Stimulated activated CD4-positive, alpha-beta T cell treated with anti-CD3 and anti-CD28 coated beads, Interleukin-1b, Interleukin-23, amount 100 ng/mL, for 48 hours (primary cell): Measurements from ENCODE around the gene MBD3.
"Not testable (repeated sequence)": the region's sequence is repeated elsewhere in the genome, so short reads cannot be mapped to it uniquely, and the experiment has no call there.

Experiments
- DNase-seq: peaks from one replicate; pipeline ENCODE4 v3.0.0-alpha.2; 2020

Gene MBD3

DNA sequence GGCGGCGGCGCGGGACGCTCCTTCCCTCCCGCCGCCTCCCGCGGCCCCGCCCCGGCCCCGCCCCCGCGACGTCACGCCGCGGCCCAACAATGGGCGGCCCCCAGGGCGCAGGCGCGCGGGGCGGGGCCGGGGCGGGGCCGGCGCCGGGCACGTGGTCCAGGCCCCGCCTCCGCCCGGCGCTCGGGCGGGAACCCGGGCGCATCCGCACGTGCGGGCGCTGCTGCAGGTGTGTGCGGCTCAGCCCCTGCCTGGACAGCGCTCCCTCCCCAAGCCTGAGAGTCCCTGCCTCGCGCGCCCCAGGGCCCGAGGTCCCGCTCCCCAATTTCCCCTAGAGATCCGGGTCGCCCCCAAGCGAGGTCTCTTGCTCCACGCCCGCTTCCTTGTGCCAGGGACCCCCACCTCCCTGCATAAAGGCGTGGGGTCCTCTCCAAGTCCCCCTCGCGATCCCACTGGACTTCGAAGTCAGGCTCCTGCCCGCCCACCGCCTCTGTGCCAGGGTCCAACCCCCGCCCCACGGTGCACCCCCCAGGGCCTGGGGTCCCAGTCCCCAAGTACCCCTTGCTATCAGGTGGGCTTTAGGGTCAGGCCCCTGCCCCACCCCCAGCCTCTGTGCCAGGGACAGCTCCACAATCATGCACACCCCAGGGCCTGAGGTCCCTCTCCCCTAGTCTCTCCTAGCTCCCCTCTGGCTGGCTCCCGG lies 24.2 kb downstream of the MBD3 start, which contains the start of gene MEX3D:
Gene MEX3D (minus strand): TSS at position 6 of the 700 bp plus-strand sequence. CDS start 267 bp downstream, outside the sequence.
- DNase-seq = peak; percentile 78

DNA sequence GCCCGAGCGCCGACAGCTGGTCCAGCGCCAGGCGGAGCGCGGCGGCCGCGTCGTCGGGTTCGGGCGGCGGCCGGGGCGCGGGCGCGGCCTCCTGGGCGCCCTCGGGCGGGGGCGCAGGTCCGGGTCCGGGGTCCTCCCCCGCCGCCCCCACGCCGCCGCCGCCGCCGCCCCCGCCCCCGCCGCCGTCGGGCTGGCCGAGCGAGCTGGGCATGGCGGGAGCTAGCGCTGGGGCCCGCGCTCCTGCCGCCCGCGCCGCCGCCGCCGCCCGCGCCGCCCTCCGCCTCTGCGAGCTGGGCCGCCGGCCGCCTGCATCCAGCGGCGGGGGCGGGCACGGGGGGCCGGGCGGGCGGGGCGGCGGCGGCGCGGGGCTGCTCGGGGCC lies 24.8 kb downstream of the MBD3 start:
- no peak for DNase-seq

DNA sequence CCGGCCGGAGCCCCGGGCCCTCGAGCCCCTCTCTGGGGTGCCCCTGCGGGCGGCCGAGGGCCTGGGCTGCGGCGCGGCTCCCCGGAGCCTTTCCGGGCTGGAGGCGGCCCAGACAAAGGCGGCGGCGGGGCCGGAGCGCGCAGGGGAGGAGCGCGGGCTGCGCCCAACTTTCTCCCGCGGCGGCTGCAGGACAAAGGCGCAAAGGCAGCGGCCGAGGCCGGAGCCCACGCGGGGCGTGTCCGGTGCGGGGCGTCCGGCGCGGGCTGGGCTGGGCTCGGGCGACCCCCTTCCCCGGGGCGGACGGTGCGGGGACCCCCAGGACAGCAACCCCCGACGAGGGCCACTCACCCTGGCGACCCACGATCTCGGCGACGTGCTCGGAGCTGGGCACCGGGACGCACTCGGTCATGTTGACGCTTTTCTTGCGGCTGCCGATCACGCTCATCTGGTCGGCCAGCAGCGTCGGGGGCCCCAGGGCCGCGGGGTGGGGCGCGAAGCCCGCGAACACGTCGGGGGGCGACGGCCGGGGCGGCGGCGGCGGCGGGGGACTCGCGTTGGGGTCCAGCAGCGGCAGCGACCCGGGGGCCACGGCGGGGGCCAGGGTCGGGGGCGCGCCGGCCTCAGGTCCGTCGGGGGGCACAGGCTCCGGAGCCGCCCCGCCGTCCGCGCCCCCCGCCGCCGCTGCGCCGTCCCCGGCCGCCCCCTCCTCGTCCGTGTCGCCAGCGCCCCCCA lies 25.4 kb downstream of the MBD3 start:
- DNase-seq = no peak

DNA sequence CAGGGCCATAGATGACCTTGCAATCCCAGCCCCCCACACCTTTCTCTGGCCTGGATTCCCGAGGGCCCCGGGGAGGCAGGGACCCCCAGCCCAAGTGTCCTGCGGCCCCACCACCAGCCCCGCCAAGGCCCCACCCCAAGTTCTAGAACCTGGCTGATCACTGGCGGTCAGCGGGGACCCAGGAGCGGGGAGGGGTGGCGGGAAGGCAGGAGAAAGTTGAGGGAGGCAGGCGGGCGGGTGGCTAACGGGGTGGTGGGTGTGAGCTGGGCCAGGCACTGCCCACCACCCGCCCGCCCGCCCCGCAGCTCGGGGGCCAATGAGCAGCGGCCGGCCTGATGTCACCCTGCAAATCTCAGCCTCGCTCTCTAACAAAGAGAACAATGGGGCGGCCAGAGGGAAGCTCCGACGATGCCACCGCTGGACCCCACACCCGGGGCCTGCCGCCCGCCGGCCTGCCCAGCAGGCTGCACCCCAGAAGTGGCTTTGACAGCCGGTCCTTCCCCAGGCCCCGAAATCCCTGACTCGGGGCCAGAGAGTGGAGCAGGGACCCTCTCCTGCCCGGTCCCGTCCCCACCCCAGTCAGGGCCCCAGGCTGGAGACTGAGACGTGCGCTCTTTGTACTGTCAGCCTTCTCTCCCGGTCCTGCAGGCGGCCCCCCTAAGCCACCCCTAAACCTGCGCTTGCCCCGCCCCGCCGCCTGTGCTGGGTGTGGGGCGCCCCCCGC lies 26.1 kb downstream of the MBD3 start:
- no peak for DNase-seq

DNA sequence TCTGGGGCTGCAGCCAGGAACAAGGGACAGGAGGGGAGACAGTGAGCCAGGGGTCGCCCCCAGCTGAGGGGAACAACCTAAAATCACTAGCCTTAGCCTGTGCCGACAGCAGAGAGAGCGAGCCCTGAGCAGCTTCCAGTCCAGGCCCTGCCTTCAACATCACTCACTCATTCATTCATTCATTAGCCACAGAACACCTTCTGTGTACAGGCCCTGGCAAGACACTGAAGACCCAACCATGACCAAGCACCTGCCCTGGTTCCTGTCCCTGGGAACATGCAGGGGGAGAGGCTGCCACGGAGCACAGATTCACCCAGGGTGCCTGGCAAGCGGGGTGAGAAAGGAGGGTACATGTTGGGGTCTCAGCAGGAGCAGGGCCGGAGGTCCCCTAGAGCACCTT lies 29.4 kb downstream of the MBD3 start:
- DNase-seq = no peak

DNA sequence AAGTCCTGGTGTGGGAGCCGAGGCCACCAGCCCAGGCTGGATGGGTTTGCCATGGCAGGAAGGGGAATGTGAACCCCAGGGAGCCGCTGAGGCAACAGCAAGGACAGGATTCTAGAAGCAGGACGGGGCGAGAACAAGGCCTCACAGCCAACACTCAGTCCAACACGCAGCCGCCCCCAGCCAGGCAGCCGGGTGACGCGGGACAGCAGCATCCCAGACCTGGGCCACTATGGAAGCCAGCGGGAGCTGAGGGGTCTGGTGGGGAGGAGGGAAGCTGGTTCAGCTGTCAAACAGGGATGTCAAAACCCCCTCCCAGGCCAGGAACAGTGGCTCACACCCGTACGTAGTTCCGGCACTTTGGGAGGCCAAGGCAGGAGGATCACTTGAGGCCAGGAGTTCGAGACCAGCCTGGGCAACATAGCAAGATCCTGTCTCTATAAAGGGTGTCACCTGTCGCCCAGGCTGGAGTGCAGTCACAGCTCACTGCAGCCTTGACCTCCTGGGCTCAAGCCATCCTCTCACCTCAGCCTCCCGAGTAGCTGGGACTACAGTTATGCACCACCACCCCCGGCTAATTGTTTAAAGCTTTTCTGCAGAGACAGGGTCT lies 31.3 kb downstream of the MBD3 start:
- no peak for DNase-seq

DNA sequence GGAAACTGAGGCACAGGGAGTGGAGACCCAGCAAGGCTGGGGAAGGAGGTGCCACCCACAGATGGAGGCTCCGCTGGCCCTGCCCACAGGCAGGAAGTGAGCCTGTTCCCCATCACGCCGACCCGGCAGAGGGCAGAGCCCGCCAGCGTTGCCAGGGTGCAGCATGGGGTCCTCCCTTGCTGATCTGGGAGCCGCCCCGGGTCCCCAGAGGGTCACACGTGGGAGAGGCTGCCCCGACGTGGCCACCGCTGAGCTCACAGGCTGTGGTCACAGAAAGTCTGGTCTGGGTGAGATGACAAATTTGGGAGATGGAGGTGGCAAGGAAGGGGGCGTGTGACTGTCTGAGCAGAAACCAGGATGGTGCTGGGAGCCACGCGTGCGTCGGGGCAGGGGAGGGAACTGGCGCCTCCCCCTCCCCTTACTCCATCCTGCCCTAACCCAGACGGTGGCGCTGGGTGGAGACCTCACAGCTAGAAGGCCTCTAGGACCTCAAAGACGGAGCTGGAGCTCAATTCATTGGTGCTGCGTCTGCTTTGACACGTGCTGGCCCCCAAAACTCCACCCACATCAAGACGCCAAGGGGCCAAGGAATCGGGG lies 32.3 kb downstream of the MBD3 start:
- DNase-seq = no peak

DNA sequence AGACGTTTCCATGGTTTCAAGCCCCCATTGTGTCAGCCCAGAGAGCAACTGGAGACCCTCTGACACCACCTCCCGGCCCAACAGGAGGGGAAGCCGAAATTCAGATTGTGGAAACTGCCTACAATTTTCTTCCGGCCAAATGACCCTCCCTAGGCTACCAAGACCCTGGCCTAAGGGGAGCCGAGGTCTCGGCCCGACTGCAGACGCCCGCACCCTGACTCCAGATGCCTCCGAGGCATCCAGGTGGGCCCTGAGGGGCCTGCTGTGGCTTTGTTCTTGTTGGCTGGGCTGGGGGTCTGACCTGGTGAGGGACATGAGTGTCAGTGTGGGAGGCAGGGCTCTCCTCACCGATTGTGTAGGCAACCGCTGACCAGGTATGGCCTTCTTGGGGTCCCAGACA lies 34.1 kb downstream of the MBD3 start:
- no peak for DNase-seq

DNA sequence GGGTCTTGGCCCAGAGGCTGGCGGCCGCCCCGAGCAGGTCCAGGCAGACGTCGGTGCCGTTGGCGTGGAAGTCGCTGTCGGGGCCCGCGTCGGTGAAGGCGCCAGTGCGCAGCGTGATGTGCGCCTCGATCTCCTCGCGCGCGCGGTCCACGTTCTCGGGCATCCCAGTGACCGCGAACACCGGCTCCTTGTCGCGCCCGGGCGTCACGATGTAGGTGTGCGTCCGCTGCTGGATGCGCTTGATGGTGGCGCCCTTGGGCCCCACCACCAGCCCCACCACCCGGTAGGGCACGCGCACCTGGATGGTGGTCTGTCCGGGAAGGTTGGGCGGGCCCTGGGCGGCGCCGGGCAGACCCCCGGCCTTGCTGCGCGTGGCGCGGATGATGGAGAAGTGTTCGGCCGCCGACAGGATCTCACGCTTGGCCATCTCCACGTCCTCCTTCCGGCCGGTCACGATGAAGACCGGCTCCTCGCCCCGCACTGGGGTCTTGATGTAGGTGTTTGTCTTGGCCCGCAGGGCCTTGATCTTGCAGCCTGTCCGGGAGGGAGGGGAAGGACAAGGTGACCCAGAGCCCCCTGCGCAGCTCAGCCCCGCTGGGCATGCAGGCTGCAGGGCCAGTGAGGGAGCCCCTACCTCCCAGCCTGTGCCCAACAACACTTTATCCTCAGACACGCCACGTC lies 36.1 kb downstream of the MBD3 start:
- DNase-seq = no peak

DNA sequence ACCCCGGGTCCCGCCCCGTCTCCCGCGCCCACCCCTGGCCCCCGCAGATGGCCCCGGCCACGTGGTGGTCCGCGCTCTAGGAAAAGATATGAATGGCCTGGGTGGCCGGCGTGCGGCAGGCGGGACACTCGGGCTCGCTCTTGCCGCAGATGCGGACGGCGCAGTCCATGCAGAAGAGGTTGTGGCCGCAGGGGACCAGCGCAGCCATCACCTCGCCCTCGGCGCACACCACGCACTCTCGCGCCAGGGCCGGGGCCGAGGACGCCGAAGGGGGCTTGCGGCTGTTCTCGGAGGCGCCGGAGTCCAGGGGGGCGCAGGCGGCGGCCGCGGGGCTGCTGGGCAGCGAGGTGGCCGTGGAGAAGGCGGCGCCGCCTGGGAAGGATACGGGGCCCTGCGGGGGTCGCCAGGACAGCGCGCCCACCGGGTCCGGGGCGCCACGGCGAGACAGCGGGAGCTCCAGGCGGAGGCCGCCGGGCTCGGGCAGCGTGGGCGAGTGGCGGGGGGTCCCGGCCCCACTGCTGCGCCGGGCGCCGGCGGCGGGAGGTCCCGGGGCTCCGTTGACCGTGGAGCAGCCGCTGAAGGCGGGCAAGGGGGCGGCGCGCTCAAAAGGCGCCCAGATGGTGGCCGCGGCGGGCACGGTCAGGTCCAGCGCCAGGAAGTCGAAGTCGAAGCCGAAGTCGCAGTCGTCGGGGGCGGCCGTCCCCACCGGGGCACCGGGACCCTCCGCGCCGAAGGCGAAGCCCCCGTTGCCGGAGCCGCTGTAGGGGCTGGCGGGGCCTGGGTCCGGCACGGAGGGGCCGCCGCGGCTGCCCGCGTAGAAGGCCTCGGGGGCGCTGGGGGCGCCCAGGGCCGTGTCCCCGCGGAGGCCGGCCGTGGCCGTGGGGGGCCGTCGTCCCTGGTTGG lies 36.9 kb downstream of the MBD3 start:
- DNase-seq = no peak

DNA sequence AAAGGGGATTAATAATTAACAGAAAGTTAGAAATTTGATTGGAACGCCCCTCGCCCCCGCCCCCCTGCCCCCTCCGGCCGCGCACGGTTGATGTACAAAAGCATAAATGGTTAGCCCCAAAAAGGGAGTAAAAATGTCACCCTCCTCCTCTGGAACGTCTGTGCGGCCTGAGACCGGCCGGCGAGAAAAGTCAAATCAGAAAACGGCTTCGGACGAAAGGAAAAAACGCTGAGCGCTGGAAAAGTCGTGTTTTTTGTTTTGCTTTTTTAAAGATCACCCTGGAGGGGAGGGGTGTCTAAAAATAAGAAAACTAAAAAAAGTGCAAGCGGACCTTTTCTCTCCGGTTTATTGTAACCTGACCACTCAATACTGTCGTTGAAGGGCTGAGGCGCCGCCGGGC lies 37.7 kb downstream of the MBD3 start:
- DNase-seq = no peak

DNA sequence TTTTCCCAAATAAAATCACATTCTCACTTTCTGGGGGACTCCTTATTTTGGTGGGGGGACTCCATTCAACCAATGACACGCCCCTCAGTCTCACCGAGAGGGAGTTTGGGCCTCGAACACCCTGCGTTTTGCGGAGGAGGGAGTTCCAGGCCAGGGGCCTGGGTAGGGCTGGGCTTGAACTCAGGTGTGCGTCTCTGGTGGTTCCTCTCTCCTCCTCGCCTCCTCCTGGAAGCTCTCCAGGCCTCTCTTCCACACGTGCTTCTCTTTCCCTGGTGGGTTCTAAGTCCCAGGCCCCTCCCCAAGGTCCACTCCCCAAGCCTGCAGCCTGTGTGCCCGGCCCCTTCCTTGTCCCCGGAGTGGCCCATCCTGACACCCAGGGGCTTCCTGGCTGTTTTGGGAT lies 39.2 kb downstream of the MBD3 start:
- no peak for DNase-seq

DNA sequence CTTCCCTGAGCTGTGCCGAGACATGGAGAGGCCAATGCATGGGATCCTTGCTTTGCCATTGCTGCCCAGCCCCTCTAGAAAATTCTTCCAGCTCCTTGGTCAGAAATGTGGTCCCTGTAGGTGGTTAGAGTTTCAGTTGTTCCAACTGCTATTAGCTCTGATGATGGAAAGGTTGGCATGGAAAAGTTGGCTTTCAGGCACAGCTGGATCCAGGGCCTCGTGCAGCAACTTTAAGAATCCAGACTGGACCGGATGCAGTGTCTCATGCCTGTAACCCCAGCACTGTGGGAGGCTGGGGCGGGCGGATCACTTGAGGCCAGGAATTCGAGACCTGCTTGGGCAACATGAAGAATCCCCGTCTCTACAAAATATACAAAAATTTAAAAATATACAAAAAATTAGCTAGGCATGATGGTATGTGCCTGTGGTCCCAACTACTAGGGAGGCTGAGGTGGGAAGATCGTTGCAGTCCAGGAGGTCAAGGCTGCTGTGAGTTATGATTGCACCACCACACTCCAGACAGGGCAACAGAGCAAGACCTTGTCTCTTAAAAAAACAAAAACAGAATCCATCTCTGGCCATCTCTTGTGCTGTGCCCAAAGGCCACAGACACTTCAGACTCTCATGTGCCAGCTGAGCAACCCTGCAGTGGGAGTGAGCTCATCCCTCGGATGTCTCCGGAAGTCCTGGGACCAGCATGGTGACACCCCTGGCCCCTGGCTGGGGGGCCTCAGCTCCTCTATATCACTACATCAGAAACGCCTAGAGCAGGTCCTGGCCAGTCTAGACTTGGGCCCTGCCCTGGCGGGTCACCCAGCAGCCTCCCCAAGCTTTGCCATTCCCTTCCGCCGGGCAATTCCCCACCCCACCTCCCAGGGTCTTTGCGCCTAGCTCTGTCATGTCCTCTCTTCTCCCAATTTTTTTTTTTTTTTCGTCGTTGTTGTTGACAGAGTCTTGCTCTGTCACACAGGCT lies 41.3 kb downstream of the MBD3 start:
- no peak for DNase-seq

DNA sequence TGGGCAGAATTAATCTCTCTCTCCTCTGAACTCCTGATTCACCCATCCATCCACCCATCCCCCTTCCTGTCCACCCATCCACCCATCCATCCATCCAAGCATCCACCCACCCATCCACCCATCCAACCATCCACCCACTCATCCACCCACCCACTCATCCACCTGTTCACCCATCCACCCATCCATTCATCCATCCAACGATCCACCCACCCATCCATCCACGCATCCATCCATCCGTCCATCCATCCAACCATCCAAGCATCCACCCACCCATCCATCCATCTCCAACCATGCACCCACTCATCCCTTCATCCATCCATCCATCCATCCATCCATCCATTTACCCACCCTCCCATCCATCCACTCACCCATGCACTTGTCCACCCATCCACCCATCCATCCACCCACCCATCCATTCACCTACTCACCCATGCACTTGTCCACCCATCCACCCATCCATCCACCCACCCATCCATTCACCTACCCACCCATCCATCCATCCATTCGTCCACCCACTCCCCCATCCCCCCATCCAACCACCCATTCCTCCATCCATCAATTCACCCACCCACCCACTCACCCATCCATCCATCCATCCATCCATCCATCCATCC lies 43.2 kb downstream of the MBD3 start:
- DNase-seq = no peak

DNA sequence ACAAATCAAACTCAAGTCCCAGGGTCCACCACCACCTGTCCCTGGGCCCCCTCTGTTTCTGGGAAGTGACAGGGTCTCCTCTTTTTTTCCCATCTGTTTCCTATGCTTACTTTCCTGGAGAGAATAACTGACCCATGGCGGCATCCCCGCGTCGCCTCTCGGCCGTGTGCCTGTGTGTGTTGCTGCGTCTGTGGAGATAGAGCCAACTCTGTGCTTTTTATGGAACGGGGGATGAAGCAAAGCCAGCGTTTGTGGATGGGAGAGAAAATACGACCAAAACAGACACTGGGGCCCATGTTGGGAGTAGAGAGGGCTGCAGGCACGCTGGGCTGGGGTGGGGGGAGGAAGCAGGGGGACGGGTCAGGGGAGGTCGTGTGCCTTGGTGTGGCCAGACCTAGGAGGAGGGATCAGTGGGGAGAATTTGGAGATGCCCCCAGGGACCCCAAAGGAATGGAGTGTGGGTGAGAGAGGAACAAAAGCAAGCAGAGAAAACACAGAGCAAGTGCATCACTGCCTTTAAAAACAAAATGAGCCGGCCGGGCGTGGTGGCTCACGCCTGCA lies 52.2 kb downstream of the MBD3 start:
- no peak for DNase-seq

DNA sequence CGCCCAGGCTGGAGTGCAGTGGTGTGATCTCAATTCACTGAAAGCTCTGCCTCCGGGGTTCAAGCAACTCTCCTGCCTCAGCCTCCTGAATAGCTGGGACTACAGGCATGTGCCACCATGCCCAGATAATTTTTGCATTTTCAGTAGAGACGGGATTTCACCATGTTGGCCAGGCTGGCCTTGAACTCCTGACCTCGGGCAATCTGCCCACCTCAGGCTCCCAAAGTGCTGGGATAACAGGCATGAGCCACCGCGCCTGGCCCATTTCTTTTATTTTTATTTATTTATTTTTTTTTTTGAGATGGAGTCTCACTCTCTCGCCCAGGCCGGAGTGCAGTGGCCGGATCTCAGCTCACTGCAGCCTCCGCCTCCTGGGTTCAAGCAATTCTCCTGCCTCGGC lies 52.9 kb downstream of the MBD3 start:
- not testable (repeated sequence) for DNase-seq

DNA sequence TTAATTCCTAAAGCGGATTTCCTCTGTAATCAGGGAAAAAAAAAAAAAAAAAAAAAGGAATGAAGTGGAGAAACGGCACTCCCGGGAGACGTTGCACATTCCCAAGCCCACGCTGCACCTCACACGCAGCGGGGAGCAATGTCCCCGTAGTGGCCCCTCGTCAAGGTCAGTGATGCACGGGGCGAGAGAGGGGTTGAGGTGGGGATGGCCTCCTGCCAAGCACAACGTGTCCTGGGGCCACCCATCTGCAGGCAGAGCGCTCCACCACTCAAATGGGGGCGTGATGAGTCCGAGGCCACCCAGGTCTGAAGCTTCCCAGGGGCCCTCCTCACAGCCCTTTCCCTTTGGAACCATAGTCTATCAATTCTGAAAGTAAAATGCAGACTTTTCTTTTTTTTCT lies 53.7 kb downstream of the MBD3 start:
- DNase-seq = no peak

DNA sequence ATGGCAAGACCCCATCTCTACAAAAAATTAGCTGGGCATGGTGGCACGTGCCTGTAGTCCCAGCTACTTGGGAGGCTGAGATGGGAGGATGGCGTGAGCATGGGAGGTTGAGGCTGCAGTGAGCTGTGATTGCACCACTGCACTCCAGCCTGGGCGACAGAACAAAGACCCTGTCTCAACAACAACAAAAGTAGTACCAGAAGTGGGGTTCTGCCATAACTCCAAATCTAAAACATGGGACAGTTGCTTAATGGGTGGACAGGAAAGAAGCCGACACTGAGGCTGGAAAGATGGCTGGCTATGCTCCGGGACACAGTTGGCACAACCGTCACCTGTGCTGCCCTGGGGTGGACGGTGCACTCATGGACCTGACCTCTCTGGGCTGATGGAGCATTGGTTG lies 57.0 kb downstream of the MBD3 start:
- not testable (repeated sequence) for DNase-seq

DNA sequence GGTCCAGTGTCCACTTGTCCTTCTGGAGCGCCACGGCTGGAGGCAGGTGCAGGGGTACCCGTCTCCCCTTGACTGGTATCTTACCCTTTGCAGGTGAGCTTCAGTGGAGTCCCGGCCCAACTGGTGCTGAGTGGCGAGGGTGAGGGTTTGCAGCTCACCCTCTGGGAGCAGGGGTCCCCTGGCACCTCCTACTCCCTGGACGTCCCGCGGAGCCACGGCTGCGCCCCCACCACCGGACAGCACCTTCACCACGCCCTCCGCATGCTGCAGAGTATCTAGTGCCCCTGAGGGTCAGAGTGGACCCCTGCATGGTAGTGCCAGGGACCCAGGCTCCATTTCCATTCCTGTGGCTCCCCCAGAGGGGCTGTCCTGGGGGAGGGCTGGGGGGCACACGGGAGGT lies 57.7 kb downstream of the MBD3 start:
- no peak for DNase-seq
